Activated CD4-positive, alpha-beta T cell treated with anti-CD3 and anti-CD28 coated beads for 48 hours (primary cell): ENCODE data around the gene ZNF593OS.

Experiments used
- DNase-seq: peaks from one replicate; pipeline ENCODE4 v3.0.0-alpha.2; 2020

ZNF593OS gene

GRCh38 chr1:26125946-26126320, 45.7 kb downstream of the ZNF593OS start:
- no peak for DNase-seq

- DNase-seq = no peak
These were observed 46.2 kb downstream of the ZNF593OS start for GRCh38 chr1:26125382-26125781.

GRCh38 chr1:26124418-26125331, 47.0 kb downstream of the ZNF593OS start:
- DNase-seq = no peak

- peak; percentile 20 for DNase-seq
These were observed 48.4 kb downstream of the ZNF593OS start for GRCh38 chr1:26122988-26123973.

GRCh38 chr1:26121854-26122773, 49.5 kb downstream of the ZNF593OS start:
- no peak for DNase-seq

GRCh38 chr1:26119892-26120608, 51.6 kb downstream of the ZNF593OS start:
- DNase-seq = no peak
